Measurements from ENCODE around the gene NDUFAF8.

DNA sequence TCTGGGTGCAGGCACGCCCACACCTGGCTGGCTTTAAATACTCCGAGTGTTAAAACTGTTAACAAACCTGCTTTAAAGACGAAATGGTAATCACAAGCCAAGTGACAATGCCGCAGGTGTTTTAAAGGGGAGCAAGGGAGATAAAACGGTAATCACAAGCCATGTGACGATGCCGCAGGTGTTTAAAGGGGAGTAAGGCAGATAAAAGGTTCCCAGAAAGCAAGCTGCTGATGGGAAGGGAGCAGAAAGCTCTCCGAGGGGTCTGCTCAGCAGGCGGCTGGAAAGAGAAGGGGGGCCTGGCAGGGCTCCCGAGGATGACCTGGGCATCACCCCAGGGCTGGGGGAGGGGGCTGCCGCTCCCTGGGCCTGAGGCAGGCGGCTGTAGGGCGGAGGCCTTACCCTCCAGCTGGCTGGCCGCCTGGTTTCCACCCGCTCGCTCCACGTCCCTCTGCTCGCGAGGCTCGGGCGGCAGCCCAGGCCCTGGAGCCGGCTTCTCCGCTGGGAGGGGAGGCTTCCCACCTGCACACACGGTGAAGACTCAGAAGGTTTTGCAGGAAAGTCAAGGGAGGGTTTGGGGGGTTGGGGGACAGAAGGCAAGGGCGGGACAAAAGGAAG is 12.1 kb downstream of the NDUFAF8 start:
- TF ChIP-seq, protein P1, sequence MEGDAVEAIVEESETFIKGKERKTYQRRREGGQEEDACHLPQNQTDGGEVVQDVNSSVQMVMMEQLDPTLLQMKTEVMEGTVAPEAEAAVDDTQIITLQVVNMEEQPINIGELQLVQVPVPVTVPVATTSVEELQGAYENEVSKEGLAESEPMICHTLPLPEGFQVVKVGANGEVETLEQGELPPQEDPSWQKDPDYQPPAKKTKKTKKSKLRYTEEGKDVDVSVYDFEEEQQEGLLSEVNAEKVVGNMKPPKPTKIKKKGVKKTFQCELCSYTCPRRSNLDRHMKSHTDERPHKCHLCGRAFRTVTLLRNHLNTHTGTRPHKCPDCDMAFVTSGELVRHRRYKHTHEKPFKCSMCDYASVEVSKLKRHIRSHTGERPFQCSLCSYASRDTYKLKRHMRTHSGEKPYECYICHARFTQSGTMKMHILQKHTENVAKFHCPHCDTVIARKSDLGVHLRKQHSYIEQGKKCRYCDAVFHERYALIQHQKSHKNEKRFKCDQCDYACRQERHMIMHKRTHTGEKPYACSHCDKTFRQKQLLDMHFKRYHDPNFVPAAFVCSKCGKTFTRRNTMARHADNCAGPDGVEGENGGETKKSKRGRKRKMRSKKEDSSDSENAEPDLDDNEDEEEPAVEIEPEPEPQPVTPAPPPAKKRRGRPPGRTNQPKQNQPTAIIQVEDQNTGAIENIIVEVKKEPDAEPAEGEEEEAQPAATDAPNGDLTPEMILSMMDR (conservative IDR thresholded peaks at IDR 0.05), result no peak
- no peak for TF ChIP-seq ZFX (IDR thresholded peaks at IDR 0.05)
